ENCODE measurements around the gene LRRC36. TPM values are rescaled to one million over a fixed set of nuclear protein-coding genes. Genes with fewer than 3 reads are reported as not detected.

LRRC36 gene
- total and polyA plus RNA-seq, 2 of the 8 experiments (the other 6 are each of a cell fraction or from before 2014, with no cell fraction given) = 0.15 TPM; not detected in 1

GRCh38 chr16:67357561-67357960 is 30.9 kb downstream of the LRRC36 start (continued):
- TF ChIP-seq CHD7 (IDR thresholded peaks at IDR 0.05; ENCODE audit: insufficient replicate concordance, low read length) = no peak
- no peak for TF ChIP-seq TEAD4 (IDR thresholded peaks at IDR 0.05; ENCODE audit: low read depth, low read length)
- TF ChIP-seq RAD21 (IDR thresholded peaks at IDR 0.05 in 1 of 2, conservative IDR thresholded peaks at IDR 0.05 in 1 of 2; ENCODE audit: low read depth in 2 of 2, low read length in 2 of 2) = no peak
- TF ChIP-seq BCL11A (IDR thresholded peaks at IDR 0.05; ENCODE audit: low read depth in 2 of 2, low read length in 2 of 2) = no peak
- no peak for TF ChIP-seq TBP (IDR thresholded peaks at IDR 0.05; ENCODE audit: low read depth, low read length)
- TF ChIP-seq KDM1A (IDR thresholded peaks at IDR 0.05; ENCODE audit: borderline replicate concordance, low read length) = no peak
- no peak for TF ChIP-seq NRF1 (IDR thresholded peaks at IDR 0.05; ENCODE audit: low read depth, low read length)
- no peak for TF ChIP-seq SRF (IDR thresholded peaks at IDR 0.05; ENCODE audit: low read depth, low read length)
- TF ChIP-seq HDAC6 (IDR thresholded peaks at IDR 0.05; ENCODE audit: low read depth, low read length) = no peak
- TF ChIP-seq TAF1 (IDR thresholded peaks at IDR 0.05; ENCODE audit: low read depth, low read length) = no peak
- no peak for TF ChIP-seq ZNF274 (IDR thresholded peaks at IDR 0.05; ENCODE audit: borderline replicate concordance, extremely low read depth, low read length)
- TF ChIP-seq PHF8 (conservative IDR thresholded peaks at IDR 0.05; ENCODE audit: low read depth, low read length) = no peak
